Skin epidermis (tissue), 12 donors: ENCODE measurements around the gene NDUFB5.

Source experiments
- H3K27ac ChIP-seq, 21 experiments: fragments of 200-600 bp; sonication (generic) in 11 of 21; one replicate each; pipeline ENCODE4 v1.5.0; 2020; ENCODE audit warnings: mild to moderate bottlenecking in 3 of 21, inconsistent platforms in 2 of 21, moderate library complexity in 2 of 21
- H3K4me3 ChIP-seq, 7 experiments: fragments of 200-600 bp; sonication (generic) in 2 of 7; one replicate each; pipeline ENCODE4 v1.5.0; 2020; ENCODE audit warnings: inconsistent platforms in 2 of 7, mild to moderate bottlenecking in 2 of 7, moderate library complexity in 1 of 7

NDUFB5 gene

DNA sequence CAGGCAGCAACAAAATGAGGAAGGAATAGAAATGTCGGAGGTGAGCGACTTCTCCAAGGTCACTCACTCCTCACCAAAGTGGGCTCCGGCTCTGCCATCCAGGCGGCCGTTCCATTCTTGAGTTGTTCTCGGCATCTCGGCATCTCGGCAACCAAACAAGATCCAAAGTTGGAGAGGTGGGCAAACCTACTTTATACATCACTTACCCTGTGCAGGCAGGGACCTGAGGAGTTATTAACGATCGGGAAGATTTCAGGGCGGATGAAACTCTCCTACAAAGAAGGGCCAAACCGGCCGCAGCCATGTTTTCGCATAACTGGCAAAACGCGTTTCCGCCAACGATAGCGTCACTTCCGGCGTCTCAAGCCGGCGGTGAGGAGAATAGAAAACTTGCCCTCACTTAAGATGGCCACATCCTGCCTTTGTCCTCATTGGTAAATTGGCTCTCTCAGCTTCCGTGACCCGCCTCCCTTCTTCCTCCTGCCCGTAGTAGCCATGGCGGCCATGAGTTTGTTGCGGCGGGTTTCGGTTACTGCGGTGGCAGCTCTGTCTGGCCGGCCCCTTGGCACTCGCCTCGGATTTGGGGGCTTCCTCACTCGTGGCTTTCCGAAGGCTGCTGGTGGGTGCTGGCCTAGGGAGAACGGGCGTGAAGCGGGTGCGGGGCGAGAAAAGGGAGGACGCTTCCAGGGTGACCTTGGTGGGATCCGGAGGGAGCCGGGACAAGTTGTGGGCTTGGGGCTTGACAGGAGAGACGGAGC lies at the start of gene NDUFB5, which contains the start of gene MRPL47:
Gene NDUFB5, plus strand, starts transcription at position 474 of the 758 bp plus-strand sequence. Its CDS starts 22 bp downstream, at position 496.
Gene MRPL47, minus strand, starts transcription at position 318 of the 758 bp plus-strand sequence. Its CDS starts 14 bp downstream, at position 304.
- Histone ChIP-seq H3K27ac (peak within 1 kb of the TSS; percentile 59 to 98 (median 93)), H3K4me3 (peak within 1 kb of the TSS; percentile 54 to 88 (median 72))

DNA sequence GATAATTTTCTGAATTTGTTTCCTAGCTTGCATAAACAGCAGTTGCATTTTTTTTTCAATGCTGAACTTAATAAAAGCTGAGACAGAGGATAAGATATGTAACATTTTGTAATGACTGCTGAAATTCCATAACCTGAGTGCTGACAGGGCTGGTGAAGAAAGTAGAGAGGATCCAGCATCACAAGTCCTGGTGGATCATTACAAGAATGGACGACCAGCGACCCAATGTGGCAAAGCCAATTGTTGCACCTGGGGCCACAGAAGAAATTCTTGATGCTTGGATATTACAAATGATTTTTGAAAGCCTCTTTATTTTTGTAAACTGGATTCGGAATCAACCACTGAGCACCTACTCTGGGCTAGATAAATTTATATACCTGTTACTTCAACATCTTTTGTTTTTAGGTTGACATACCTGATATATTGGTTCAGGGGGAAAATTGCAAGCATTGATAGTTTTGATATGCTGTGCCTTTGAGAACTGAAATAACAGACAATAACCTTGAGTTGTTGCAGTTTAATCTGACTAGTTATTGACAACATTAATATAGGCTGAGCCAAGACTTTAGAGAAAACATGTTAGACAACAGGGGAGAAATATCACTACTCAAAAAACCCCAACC lies 45.7 kb upstream of the NDUFB5 start:
- H3K4me3 ChIP-seq = no peak overlapping the region
- H3K27ac ChIP-seq = no peak overlapping the region

DNA sequence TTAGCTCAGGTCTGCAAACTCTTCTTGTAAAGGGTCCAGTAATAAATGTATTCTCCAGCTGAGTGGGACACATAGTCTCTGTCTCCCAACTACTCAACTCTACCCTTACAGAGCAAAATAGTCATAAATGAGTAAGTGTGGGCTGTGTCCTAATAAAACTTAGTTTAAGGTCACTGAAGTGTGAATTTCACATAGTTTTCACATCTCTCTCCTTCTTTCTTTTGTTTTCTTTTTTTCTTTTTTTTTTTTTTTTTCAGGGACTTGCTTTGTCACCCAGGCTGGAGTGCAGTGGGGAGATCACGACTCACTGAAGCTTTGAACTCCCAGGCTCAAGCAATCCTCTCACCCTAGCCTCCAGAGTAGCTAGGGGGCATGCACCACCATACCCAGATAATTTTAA lies 43.8 kb upstream of the NDUFB5 start:
- no peak overlapping the region for H3K4me3 ChIP-seq
- no peak overlapping the region for H3K27ac ChIP-seq

DNA sequence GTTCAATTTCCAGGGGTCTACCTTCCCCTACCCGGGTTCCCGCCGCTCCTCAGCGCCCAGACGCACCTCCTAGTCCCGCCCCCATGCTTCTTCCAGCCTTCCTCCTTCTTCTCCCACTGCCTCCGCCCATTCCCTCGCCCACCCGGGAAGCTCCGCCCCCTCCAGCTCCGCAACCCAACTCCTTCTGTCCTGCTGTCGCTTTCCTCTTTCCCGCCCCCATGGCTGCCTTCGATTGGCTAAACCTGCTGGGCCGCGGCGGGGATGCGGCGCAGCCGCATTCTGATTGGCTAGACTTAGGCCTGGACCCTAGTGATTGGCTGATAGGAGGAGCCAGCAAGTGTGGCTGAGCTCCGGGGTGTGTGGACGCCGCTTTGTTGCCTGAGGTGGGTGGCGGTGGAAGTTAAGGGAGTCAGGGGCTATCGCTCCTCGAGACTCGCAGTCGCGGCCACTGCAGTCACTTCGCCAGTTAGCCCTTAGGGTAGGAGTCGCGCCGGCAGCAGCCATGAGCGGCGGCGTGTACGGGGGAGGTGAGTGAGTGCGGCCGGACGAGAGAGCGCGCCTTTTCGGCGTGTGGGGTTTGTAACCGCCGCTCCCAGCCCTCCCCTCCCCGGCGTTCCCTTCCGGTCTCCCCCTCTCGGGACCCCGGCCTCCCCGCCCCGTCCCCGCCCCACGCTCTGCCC lies 41.9 kb upstream of the NDUFB5 start, which contains the start of gene ACTL6A:
Gene ACTL6A, plus strand, starts transcription at position 336 of the 680 bp plus-strand sequence. Its CDS starts 167 bp downstream, at position 503.
- peak within 1 kb of the TSS; percentile 71 to 94 (median 89) for H3K27ac ChIP-seq

DNA sequence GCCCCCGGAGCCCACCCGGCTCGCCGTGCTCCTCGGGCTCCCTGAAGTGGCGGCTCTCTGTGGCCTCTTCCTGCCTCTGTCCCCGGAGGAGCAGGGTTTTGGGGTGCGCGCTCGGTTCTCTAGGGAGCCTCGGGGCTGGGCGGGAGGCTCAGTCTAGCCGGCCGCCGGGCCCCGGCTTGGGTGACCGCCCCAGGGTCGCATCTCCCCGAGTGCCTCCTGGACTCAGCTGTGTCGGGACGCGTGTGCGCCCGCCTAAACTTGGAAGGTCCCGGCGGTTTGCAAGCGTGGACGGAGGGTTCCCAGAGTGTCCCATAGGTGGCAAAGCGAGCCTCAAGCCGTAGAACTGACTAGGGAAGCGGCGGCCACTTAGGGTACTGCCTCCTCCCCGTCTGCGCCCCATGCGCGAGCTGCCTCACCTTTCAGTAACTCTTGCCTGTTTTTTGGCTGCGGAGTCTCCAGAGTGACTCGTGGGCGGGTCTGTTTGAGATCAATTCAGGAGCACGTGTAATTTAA lies 41.3 kb upstream of the NDUFB5 start:
- peak overlapping the region; percentile 64 to 98 (median 91) for H3K4me3 ChIP-seq
- peak overlapping the region; percentile 71 to 94 (median 89) for H3K27ac ChIP-seq

More for the DNA sequence above, 41.9 kb upstream of the NDUFB5 start, which contains the start of gene ACTL6A:
- H3K4me3 ChIP-seq = peak within 1 kb of the TSS; percentile 64 to 98 (median 91)

DNA sequence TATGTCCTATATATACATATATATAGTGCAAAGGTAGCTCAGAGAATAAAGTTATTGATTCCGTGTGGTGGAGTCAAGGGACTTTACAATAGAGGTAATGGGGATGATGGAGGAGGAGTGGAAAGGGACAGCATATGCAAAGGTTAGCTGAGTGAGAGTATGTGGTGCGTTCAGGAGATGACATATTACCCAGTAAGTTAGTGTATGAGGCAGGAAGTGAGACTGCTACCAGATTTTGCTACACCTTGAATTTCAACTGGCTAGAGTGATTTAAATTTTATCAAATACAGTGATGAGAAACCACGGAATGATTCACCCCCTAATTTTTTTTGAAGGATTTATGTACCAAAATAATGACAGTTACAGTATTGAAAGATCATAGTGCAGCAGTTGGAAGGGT lies 39.1 kb upstream of the NDUFB5 start:
- no peak overlapping the region for H3K4me3 ChIP-seq
- no peak overlapping the region for H3K27ac ChIP-seq

DNA sequence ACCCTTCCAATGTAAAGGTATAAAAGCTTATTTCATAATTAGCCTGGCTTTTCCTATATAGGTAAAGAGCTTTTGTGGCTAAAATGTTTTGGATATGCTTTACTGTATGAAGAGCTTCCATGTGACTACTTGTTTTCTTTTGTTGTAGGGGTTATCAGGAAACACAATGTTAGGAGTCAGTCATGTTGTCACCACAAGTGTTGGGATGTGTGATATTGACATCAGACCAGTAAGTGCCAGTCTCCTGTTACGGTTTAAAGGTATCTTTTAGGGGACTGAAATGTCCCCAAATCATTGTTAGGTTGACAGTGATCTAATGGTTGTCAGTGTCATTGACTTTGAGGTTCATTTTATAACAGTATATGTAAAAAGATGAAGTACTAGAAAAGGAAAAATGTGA lies 23.6 kb upstream of the NDUFB5 start:
- no peak overlapping the region for H3K27ac ChIP-seq
- H3K4me3 ChIP-seq = no peak overlapping the region

DNA sequence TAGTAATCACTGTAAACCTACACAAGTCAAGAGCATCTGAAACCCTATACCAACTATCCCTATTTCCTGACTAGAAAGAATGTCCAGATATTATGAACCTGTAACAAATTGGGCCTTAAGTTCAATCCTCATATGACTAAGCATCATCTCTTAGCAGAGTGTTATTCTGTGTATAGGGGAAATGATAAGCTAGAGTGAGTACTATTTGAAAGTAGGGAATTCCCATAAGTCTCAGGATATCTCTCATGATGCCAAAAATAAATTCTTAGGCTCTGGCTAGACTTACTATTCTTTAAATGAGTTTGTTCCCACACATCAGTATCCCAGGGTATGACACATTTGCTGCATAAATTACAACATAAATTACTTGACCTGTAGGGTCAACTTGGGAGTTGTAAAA lies 15.5 kb upstream of the NDUFB5 start:
- Histone ChIP-seq H3K27ac (no peak overlapping the region), H3K4me3 (no peak overlapping the region)

DNA sequence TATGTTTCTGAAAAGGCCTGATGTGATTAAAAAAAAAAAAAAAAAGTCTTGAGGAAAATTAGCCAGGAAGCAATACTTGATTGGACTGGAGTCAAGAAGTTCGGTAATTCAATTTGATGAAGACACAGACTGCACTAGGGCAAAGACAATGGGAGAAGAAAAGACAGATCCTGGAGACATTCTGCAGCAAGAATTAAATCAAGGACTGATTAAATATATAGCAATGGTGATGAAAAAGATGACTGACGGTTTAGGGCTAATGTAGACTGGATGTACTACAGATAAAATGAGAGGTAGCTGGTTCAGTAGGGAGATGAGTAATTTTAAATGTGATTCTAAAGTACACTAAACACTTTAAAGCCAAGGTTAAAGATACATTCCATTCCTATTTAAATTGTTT lies 13.9 kb upstream of the NDUFB5 start:
- no peak overlapping the region for H3K4me3 ChIP-seq

DNA sequence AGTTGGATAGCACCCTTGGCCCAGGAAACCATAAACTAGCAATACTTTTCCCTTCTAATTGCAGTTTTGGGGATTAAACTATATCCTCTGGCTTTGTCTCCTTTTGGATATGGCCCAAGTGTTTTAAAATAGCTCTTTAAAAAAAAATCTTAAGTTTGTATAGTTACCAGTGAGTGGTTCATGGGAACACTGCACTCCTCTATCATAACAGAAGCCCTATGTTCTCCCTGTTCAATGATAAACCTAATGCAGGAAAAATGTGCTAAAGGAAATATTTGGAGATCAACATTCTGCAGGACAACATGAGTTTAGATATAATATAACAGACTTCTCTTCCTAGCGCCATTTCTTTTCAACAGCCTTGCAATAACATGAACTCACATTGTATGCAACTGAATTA lies 13.3 kb upstream of the NDUFB5 start:
- Histone ChIP-seq H3K4me3 (no peak overlapping the region), H3K27ac (no peak overlapping the region)

More for the DNA sequence above, 13.9 kb upstream of the NDUFB5 start:
- no peak overlapping the region for H3K27ac ChIP-seq

DNA sequence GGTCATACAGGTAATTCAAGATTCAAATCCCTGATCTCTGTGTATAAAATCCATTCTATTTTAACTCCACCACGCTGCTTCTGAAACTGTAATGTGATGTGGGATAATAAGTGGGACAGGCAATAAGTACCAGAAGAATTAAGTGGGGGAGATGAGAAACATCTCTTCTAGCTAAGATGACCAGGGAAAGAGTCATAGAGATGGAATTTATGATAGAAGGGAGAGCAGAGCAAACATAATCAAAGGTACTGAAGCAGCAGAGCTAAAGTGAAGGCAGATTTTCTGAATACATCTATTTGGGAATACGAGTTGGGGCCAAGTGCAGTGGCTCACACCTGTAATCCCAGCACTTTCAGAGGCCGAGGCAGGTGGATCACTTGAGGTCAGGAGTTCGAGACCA lies 5.1 kb upstream of the NDUFB5 start:
- no peak overlapping the region for H3K27ac ChIP-seq
- H3K4me3 ChIP-seq = no peak overlapping the region

DNA sequence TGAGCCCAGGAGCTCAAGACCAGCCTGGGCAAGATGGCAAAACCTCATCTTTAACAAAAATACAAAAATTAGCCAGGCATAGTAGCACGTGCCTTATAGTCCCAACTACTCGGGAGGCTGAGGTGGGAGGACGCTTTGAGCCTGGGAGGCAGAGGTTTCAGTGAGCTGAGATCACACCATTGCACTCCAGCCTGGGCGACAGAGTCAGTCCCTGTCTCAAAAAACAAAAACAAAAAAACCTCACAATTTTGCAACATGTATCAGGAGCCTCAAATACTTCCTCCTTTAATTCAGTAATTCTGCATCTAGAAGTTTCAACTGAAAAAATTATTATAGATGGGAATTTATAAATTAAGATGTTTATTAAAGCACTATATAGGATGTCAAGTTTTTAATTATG lies 1.3 kb upstream of the NDUFB5 start:
- H3K27ac ChIP-seq = no peak overlapping the region
- H3K4me3 ChIP-seq = peak overlapping the region in 5 of 7 experiments; percentile 54 to 88 (median 72)

DNA sequence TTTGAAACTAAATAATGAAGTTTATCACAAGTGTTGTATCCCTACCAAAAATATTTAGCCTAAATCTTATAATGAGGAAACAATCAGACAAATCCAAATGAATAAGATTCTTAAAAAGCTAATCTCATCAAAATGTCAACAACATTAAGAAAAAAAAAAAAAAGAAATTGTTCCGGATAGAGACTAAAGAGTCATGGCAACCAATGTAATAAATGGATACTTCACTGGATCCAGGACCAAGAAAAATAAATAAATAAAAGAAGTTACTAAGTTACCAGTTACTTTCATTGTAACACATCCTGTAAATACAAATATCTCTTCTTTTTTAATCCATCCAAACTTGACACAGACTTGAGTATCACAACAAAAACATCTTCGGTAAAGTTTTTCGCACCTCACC lies 763 bp upstream of the NDUFB5 start:
- peak overlapping the region in 19 of 21 experiments; percentile 84 to 98 (median 93) for H3K27ac ChIP-seq
- H3K4me3 ChIP-seq = peak overlapping the region; percentile 54 to 88 (median 72)

DNA sequence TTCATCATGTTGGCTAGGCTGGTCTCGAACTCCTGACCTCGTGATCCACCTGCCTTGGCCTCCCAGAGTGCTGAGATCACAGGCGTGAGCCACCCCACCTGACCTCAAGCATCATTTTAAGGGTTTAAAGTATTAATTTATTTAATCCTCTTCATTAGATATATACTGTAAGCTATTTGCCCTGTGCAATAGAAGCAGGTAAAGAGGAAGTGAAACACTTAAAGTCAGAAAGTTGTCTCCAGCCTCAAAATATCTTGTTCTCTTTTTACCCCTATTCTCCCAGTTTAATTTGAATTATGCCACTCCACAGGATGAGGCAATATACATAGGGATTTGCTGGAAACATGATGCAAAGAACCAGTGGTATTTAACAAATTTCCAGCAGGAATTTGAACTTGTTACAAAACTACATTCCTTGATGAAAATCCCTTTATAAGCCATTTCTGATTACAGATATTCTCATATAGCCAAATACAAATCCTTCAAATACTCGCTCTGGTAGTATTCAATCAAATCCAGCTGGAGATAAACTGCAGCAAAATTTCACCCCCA lies 2.0 kb downstream of the NDUFB5 start:
- no peak overlapping the region for H3K4me3 ChIP-seq
- H3K27ac ChIP-seq = no peak overlapping the region

DNA sequence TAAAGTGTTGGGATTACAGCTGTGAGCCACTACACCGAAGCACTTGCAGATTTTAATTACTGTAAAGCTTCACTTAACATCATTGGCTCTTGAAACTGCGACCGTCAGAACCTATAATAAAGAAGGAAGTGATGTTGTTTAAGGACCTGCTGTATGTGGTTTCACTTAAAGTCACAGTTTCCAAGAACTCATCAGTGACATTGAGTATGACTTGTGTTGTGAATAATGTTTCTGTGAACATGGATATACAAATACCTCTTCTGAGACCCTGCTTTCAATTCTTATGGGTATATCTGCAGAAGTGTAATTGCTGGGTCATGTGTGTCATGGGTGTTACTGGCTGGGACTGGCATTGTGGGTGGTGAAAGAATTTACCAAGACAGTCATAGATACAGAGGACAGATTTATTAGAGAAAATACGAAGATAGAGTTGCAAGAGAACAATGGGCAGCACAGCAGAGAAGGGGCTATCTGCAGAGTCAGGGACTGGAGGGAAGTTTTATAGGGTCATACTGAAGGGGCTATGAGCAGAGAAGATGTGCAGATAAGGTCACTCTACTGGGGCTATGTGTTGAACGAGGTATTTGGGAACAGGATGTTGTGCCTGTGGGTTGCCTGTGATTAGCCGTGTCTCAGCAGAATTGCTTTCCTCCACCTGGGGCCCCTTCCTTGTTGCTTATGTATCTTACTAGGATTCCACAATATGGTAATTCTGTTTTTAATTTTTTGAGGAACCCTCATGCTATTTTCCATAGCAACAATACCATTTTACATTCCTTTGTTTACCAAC lies 4.5 kb downstream of the NDUFB5 start:
- Histone ChIP-seq H3K4me3 (no peak overlapping the region), H3K27ac (peak overlapping the region in 6 of 21 experiments; percentile 1 to 67 (median 19))

DNA sequence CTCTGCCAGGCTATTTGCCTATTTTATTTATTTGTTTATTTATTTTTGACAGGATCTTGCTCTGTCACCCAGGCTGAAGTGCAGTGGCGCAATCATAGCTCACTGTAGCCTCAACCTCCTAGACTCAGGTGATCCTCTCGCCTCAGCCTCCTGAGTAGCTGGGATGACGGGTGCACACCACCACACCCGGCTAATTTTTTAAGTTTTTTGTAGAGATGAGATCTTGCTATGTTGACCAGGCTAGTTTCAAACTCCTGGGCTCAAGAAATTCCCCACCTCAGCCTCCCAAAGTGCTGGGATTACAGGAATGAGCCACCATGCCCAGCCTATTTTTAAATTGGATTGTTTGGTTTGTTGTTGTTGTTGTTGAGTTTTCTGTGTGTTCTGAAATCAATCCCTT lies 5.5 kb downstream of the NDUFB5 start:
- Histone ChIP-seq H3K4me3 (no peak overlapping the region), H3K27ac (peak overlapping the region in 1 of 21 experiments; percentile 17)

DNA sequence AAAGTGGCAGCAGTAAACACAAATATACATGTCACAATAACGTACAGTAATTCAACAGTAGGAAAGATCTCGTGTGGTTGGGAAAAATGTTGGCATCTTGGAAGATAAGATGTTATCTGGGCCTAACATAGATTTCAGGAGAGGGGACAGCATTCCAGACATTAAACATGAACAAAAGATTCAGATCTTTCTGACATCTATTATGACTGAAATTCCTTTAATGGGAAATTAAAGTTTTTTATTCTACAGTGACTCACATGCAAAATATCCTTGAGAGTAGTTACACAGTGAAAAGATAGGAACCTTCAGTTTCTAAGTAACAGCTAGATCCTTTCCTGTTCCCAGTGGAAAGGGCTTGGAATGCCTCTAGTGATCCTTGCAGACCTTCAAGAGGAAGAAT lies 9.2 kb downstream of the NDUFB5 start:
- no peak overlapping the region for H3K4me3 ChIP-seq
- H3K27ac ChIP-seq = no peak overlapping the region

DNA sequence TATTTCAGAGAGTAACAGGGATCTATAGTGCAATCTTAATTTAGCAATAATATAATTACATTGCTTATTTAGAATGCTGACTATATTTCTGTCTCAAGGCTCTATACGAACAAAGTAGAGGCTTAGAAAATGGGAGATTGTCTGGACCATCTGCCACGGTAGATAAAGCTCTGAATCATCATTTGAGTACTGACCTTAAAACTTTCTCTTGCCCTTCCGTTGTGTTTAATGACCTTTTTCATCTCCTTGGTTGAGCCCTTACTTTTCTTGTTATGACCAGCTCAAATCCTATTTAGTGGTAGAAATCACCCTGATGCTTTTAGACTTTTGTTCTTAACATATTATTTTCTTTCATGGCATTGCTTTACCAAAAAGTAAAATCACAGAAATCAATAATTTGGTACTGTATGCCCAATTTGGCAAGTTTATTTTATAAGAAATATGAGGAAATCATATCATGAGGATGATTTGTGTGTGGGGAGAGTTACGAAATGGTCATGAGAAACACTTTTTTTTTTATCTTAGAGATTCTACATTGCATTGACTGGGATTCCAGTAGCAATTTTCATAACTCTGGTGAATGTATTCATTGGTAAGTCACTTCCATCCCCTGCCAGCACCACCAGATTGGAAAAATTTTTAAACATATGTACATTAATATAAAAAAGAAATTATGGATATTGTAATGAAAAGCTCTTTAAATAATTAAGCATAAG lies 11.0 kb downstream of the NDUFB5 start:
- Histone ChIP-seq H3K27ac (no peak overlapping the region), H3K4me3 (no peak overlapping the region)
